CD14-positive monocyte (primary cell): ENCODE results near the gene SYTL3. TPM values are rescaled to one million over a fixed set of nuclear protein-coding genes. Genes with fewer than 3 reads are reported as not detected.
A peak's percentile ranks its signal among the peaks of the same experiment; 100 is the strongest.

Experiments
- DNase-seq, 3 donors: peaks; one replicate each; pipeline ENCODE4 v3.0.0-alpha.2; 2011 to 2022
- H2AFZ ChIP-seq: 2 replicates; pipeline ENCODE4 v1.6.0; 2012; ENCODE audit warnings: mild to moderate bottlenecking, low read depth, low read length, inconsistent platforms; ENCODE audit not compliant: insufficient read depth, poor library complexity, severe bottlenecking
- H3K27ac ChIP-seq, 2 donors: 1 replicate in 1 of 2; 2 replicates in 1 of 2; pipeline ENCODE4 v1.5.1; 2012 to 2013; ENCODE audit warnings: low read length in 2 of 2, control low read depth in 1 of 2, inconsistent platforms in 1 of 2, low read depth in 1 of 2, mild to moderate bottlenecking in 1 of 2
- H3K27me3 ChIP-seq, 2 donors: one replicate each; pipeline versions ENCODE4 v1.6.0 to v1.6.1; 2011 to 2013; ENCODE audit warnings: low read length in 2 of 2; ENCODE audit not compliant: control insufficient read depth in 2 of 2, insufficient read depth in 2 of 2
- H3K36me3 ChIP-seq, 2 donors: replicated peaks in 1 of 2; 1 replicate in 1 of 2; 2 replicates in 1 of 2; pipeline versions ENCODE4 v1.5.1 to v1.6.1; 2012 to 2013; ENCODE audit warnings: low read length in 2 of 2, control low read depth in 1 of 2, inconsistent platforms in 1 of 2, mild to moderate bottlenecking in 1 of 2; ENCODE audit not compliant: insufficient read depth in 2 of 2, control insufficient read depth in 1 of 2
- H3K4me1 ChIP-seq, 2 donors: 1 replicate in 1 of 2; 2 replicates in 1 of 2; pipeline versions ENCODE4 v1.5.1 to v1.6.1; 2012 to 2013; ENCODE audit warnings: low read length in 2 of 2, control low read depth in 1 of 2, inconsistent platforms in 1 of 2, mild to moderate bottlenecking in 1 of 2, moderate library complexity in 1 of 2; ENCODE audit not compliant: insufficient read depth in 2 of 2, control insufficient read depth in 1 of 2
- H3K4me2 ChIP-seq: replicated peaks from 2 replicates; pipeline ENCODE3; 2012; ENCODE audit warnings: low read length, moderate library complexity, mild to moderate bottlenecking; ENCODE audit not compliant: poor library complexity, severe bottlenecking; ENCODE audit errors: extremely low read depth
- H3K4me3 ChIP-seq, 3 experiments: fragments of 200-600 bp in 1 of 3; sonication (generic) in 1 of 3; replicated peaks in 1 of 3; 1 replicate in 2 of 3; 2 replicates in 1 of 3; pipeline ENCODE4 v1.5.1; 2011 to 2013; ENCODE audit warnings: low read length in 3 of 3, mild to moderate bottlenecking in 3 of 3, control low read depth in 2 of 3, low read depth in 2 of 3, inconsistent platforms in 1 of 3, moderate library complexity in 1 of 3
- H3K79me2 ChIP-seq: 2 replicates; pipeline ENCODE4 v1.6.0; 2012; ENCODE audit warnings: mild to moderate bottlenecking, control low read depth, inconsistent platforms, low read length, moderate library complexity; ENCODE audit not compliant: insufficient read depth
- H3K9ac ChIP-seq: 2 replicates; pipeline ENCODE4 v1.6.0; 2017; ENCODE audit warnings: low read length, mild to moderate bottlenecking; ENCODE audit not compliant: insufficient read depth, poor library complexity, severe bottlenecking
- H3K9me3 ChIP-seq, 2 donors: replicated peaks in 1 of 2; 1 replicate in 1 of 2; 2 replicates in 1 of 2; pipeline versions ENCODE4 v1.5.1 to v1.6.1; 2012 to 2013; ENCODE audit warnings: low read length in 2 of 2, control low read depth in 1 of 2; ENCODE audit not compliant: control insufficient read depth in 1 of 2, insufficient read depth in 1 of 2
- H4K20me1 ChIP-seq: 2 replicates; pipeline ENCODE4 v1.6.0; 2012; ENCODE audit warnings: mild to moderate bottlenecking, low read length, control low read depth, moderate library complexity; ENCODE audit not compliant: insufficient read depth
- H3K27ac Mint-ChIP-seq, 7 donors: one replicate each; pipeline ENCODE4 v1.8.0; 2020; ENCODE audit warnings: mild to moderate bottlenecking in 7 of 7, mixed read lengths in 7 of 7, moderate library complexity in 6 of 7, inconsistent platforms in 2 of 7
- H3K27me3 Mint-ChIP-seq, 3 donors: one replicate each; pipeline ENCODE4 v1.8.0; 2021 to 2022; ENCODE audit warnings: low read depth in 3 of 3, mild to moderate bottlenecking in 3 of 3, mixed read lengths in 3 of 3, moderate library complexity in 3 of 3, inconsistent platforms in 1 of 3
- H3K36me3 Mint-ChIP-seq, 2 donors: one replicate each; pipeline ENCODE4 v1.8.0; 2020; ENCODE audit warnings: mixed read lengths in 2 of 2, inconsistent platforms in 1 of 2, mild to moderate bottlenecking in 1 of 2
- H3K4me1 Mint-ChIP-seq: one replicate; pipeline ENCODE4 v1.8.0; 2020; ENCODE audit warnings: mild to moderate bottlenecking, mixed read lengths
- H3K4me3 Mint-ChIP-seq, 2 donors: one replicate each; pipeline ENCODE4 v1.8.0; 2020; ENCODE audit warnings: mild to moderate bottlenecking in 2 of 2, mixed read lengths in 2 of 2, moderate library complexity in 1 of 2
- H3K9me3 Mint-ChIP-seq, 7 donors: one replicate each; pipeline ENCODE4 v1.8.0; 2020 to 2022; ENCODE audit warnings: mixed read lengths in 7 of 7, mild to moderate bottlenecking in 6 of 7, moderate library complexity in 6 of 7, inconsistent platforms in 2 of 7
- WGBS: methylation state at CpG from one replicate; pipeline ENCODE4 v1.1.5; 2013; ENCODE audit warnings: missing lambda C conversion rate; ENCODE audit not compliant: insufficient coverage; 5-methylcytosine and 5-hydroxymethylcytosine counted together
- intact Hi-C, 2 donors: fragments of 100-400 bp; cut with micrococcal nuclease; formaldehyde crosslinking; loops; one replicate each; pipeline versions ENCODE4 v1.15.0 to v1.15.1; 2023
- polyA plus RNA-seq, 3 donors: library from polyadenylated mRNA; depleted of rRNA in 1 of 3; unstranded in 2 of 3; stranded (reverse) in 1 of 3; fragments of 300-500 nt in 2 of 3; fragments of >200 nt in 1 of 3; fragmentation: Illumina TruSeq in 2 of 3; gene quantifications; 1 replicate in 2 of 3; 2 replicates in 1 of 3; pipeline ENCODE4 v1.2.3, GENCODE V29; 2012 to 2021
- TF ChIP-seq, protein P1 (sequence below): fragments of 200-600 bp; IDR thresholded peaks from one replicate; pipeline ENCODE4 v1.8.0; 2022; ENCODE audit warnings: antibody characterized with exemption, mild to moderate bottlenecking

The SYTL3 gene
- polyA plus RNA-seq, 3 donors: 14.6 to 18.7 (median 14.8) TPM

DNA sequence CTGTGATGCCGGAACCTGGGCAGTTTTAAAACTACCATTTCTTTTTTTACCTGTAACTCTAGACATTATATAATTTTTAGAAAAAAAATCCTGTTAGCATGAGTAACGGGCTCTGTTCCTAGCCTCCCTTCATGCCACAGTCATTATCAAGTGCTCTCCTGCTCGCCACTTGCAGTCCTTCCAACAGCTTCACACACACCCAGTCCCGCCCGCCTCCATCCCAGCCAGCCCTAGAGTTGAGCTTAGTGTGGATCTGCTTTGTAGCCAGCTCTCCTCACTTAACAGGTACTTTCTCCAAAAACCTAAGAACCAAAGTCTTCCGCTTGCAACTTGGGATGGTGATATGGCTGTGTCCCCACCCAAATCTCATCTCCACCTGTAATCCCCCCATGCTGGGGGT lies 117.9 kb downstream of the SYTL3 start:
- Histone ChIP-seq H3K27me3 (no peaks in the 10 kb centered on the region), H3K9me3 (no peaks in the 10 kb centered on the region), H3K4me3 (no peak overlapping the region), H3K9ac (no peak overlapping the region), H3K79me2 (no peaks in the 10 kb centered on the region), H3K4me2 (no peak overlapping the region), H3K36me3 (peaks cover 97 to 100% of the 10 kb centered on the region in 2 donors), H3K4me1 (no peaks in the 10 kb centered on the region), H4K20me1 (peaks cover 38% of the 10 kb centered on the region), H3K27ac (peak overlapping the region in 1 of 2 donors; percentile 17), H2AFZ (no peak overlapping the region)
- no peak for DNase-seq
- H3K4me1 Mint-ChIP-seq: no peaks in the 10 kb centered on the region
- peak overlapping the region in 3 of 7 donors; percentile 58 to 70 (median 64) for H3K27ac Mint-ChIP-seq
- peaks cover 0 to 4% (median 2%) of the 10 kb centered on the region in 7 donors for H3K9me3 Mint-ChIP-seq
- intact Hi-C loops: no loop called here
- no peak overlapping the region for H3K4me3 Mint-ChIP-seq
- WGBS: no CpG with 5 or more reads among the region's 6 CpGs
- H3K36me3 Mint-ChIP-seq: peaks cover 94 to 100% of the 10 kb centered on the region in 2 donors
- TF ChIP-seq, protein P1, sequence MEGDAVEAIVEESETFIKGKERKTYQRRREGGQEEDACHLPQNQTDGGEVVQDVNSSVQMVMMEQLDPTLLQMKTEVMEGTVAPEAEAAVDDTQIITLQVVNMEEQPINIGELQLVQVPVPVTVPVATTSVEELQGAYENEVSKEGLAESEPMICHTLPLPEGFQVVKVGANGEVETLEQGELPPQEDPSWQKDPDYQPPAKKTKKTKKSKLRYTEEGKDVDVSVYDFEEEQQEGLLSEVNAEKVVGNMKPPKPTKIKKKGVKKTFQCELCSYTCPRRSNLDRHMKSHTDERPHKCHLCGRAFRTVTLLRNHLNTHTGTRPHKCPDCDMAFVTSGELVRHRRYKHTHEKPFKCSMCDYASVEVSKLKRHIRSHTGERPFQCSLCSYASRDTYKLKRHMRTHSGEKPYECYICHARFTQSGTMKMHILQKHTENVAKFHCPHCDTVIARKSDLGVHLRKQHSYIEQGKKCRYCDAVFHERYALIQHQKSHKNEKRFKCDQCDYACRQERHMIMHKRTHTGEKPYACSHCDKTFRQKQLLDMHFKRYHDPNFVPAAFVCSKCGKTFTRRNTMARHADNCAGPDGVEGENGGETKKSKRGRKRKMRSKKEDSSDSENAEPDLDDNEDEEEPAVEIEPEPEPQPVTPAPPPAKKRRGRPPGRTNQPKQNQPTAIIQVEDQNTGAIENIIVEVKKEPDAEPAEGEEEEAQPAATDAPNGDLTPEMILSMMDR: no peak
- peaks cover 0 to 2% (median 0%) of the 10 kb centered on the region in 3 donors for H3K27me3 Mint-ChIP-seq

- Histone ChIP-seq H3K79me2 (no peaks in the 10 kb centered on the region), H4K20me1 (peaks cover 45% of the 10 kb centered on the region), H3K4me1 (no peaks in the 10 kb centered on the region), H3K36me3 (peaks cover 98 to 100% of the 10 kb centered on the region in 2 donors), H3K9me3 (no peaks in the 10 kb centered on the region), H3K27ac (peak overlapping the region in 1 of 2 donors; percentile 17), H3K9ac (no peak overlapping the region), H2AFZ (no peak overlapping the region), H3K4me3 (no peak overlapping the region), H3K4me2 (no peak overlapping the region), H3K27me3 (no peaks in the 10 kb centered on the region)
- peaks cover 3% of the 10 kb centered on the region for H3K4me1 Mint-ChIP-seq
- H3K27ac Mint-ChIP-seq: peak overlapping the region in 1 of 7 donors; percentile 65
- intact Hi-C loops: no loop called here
- H3K27me3 Mint-ChIP-seq: peaks cover 0 to 2% (median 0%) of the 10 kb centered on the region in 3 donors
- TF ChIP-seq, protein P1: no peak
- 90% methylated on average over 8 of the region's 8 CpGs for WGBS
- H3K9me3 Mint-ChIP-seq: peaks cover 0 to 4% (median 0%) of the 10 kb centered on the region in 7 donors
- H3K36me3 Mint-ChIP-seq: peaks cover 94 to 100% of the 10 kb centered on the region in 2 donors
- H3K4me3 Mint-ChIP-seq: no peak overlapping the region
- no peak for DNase-seq
These were observed 118.6 kb downstream of the SYTL3 start for GRCh38 chr6:158768436-158768835.
